ENCODE results near the gene L1TD1.
"Not testable (repeated sequence)": the region's sequence is repeated elsewhere in the genome, so short reads cannot be mapped to it uniquely, and the experiment has no call there.

Gene L1TD1

GRCh38 chr1:62213075-62213914 lies 18.6 kb downstream of the L1TD1 start:
- CTCF ChIA-PET: no interaction called here
- peaks cover 0 to 20% (median 3%) of the 10 kb centered on the region in 5 experiments for H3K9me3 ChIP-seq (ENCODE audit: control extremely low read depth in 1 of 5, control insufficient read depth in 4 of 5, insufficient read depth in 2 of 5, low read depth in 1 of 5, low read length in 4 of 5)
- no peak for DNase-seq
- no peak overlapping the region for H3K27ac ChIP-seq (ENCODE audit: insufficient read depth in 1 of 2, low read depth in 1 of 2, low read length in 2 of 2, poor library complexity in 1 of 2, severe bottlenecking in 2 of 2)
- 98% methylated on average over 4 of the region's 6 CpGs for WGBS (ENCODE audit: insufficient coverage)
- H3K36me3 ChIP-seq (ENCODE audit: control insufficient read depth in 4 of 4, insufficient read depth in 4 of 4, low read length in 3 of 4): no peaks in the 10 kb centered on the region
- POLR2A ChIA-PET: no interaction called here
- H3K4me3 ChIP-seq (ENCODE audit: control insufficient read depth in 1 of 7, extremely low read depth in 1 of 7, insufficient read depth in 4 of 7, low read depth in 2 of 7, low read length in 6 of 7): no peak overlapping the region
- no peaks in the 10 kb centered on the region for H3K4me1 ChIP-seq (ENCODE audit: control extremely low read depth in 1 of 4, control insufficient read depth in 4 of 4, insufficient read depth in 4 of 4, low read length in 3 of 4)
- no peaks in the 10 kb centered on the region for H3K27me3 ChIP-seq (replicated peaks in 2 of 5; ENCODE audit: control insufficient read depth in 4 of 5, insufficient read depth in 5 of 5, low read length in 4 of 5)

GRCh38 chr1:62218604-62219003 lies 24.0 kb downstream of the L1TD1 start:
- CTCF ChIA-PET: no interaction called here
- POLR2A ChIA-PET: no interaction called here
- 82% methylated on average over 1 of the region's 2 CpGs for WGBS (ENCODE audit: insufficient coverage)

GRCh38 chr1:62220456-62220855 lies 25.8 kb downstream of the L1TD1 start:
- H3K27ac ChIP-seq (ENCODE audit: insufficient read depth in 1 of 2, low read depth in 1 of 2, low read length in 2 of 2, poor library complexity in 1 of 2, severe bottlenecking in 2 of 2); CTCF ChIA-PET; H3K4me3 ChIP-seq (ENCODE audit: control insufficient read depth in 1 of 7, extremely low read depth in 1 of 7, insufficient read depth in 4 of 7, low read depth in 2 of 7, low read length in 6 of 7); DNase-seq; POLR2A ChIA-PET; H3K27me3 ChIP-seq (replicated peaks in 2 of 5; ENCODE audit: control insufficient read depth in 4 of 5, insufficient read depth in 5 of 5, low read length in 4 of 5); H3K9me3 ChIP-seq (ENCODE audit: control extremely low read depth in 1 of 5, control insufficient read depth in 4 of 5, insufficient read depth in 2 of 5, low read depth in 1 of 5, low read length in 4 of 5); H3K36me3 ChIP-seq (ENCODE audit: control insufficient read depth in 4 of 4, insufficient read depth in 4 of 4, low read length in 3 of 4); H3K4me1 ChIP-seq (ENCODE audit: control extremely low read depth in 1 of 4, control insufficient read depth in 4 of 4, insufficient read depth in 4 of 4, low read length in 3 of 4): not testable (repeated sequence)
- WGBS (ENCODE audit: insufficient coverage): 100% methylated on average over 4 of the region's 9 CpGs

More at GRCh38 chr1:62218604-62219003, 24.0 kb downstream of the L1TD1 start:
- Histone ChIP-seq H3K36me3 (ENCODE audit: control insufficient read depth in 4 of 4, insufficient read depth in 4 of 4, low read length in 3 of 4) (no peaks in the 10 kb centered on the region), H3K9me3 (ENCODE audit: control extremely low read depth in 1 of 5, control insufficient read depth in 4 of 5, insufficient read depth in 2 of 5, low read depth in 1 of 5, low read length in 4 of 5) (no peaks in the 10 kb centered on the region), H3K27ac (ENCODE audit: insufficient read depth in 1 of 2, low read depth in 1 of 2, low read length in 2 of 2, poor library complexity in 1 of 2, severe bottlenecking in 2 of 2) (no peak overlapping the region), H3K4me1 (ENCODE audit: control extremely low read depth in 1 of 4, control insufficient read depth in 4 of 4, insufficient read depth in 4 of 4, low read length in 3 of 4) (no peaks in the 10 kb centered on the region), H3K27me3 (replicated peaks in 2 of 5; ENCODE audit: control insufficient read depth in 4 of 5, insufficient read depth in 5 of 5, low read length in 4 of 5) (no peaks in the 10 kb centered on the region), H3K4me3 (ENCODE audit: control insufficient read depth in 1 of 7, extremely low read depth in 1 of 7, insufficient read depth in 4 of 7, low read depth in 2 of 7, low read length in 6 of 7) (no peak overlapping the region)
- no peak for DNase-seq

GRCh38 chr1:62221171-62221570 lies 26.5 kb downstream of the L1TD1 start:
- no peak for DNase-seq
- Histone ChIP-seq H3K36me3 (ENCODE audit: control insufficient read depth in 4 of 4, insufficient read depth in 4 of 4, low read length in 3 of 4) (no peaks in the 10 kb centered on the region), H3K27ac (ENCODE audit: insufficient read depth in 1 of 2, low read depth in 1 of 2, low read length in 2 of 2, poor library complexity in 1 of 2, severe bottlenecking in 2 of 2) (no peak overlapping the region), H3K9me3 (ENCODE audit: control extremely low read depth in 1 of 5, control insufficient read depth in 4 of 5, insufficient read depth in 2 of 5, low read depth in 1 of 5, low read length in 4 of 5) (no peaks in the 10 kb centered on the region), H3K4me3 (ENCODE audit: control insufficient read depth in 1 of 7, extremely low read depth in 1 of 7, insufficient read depth in 4 of 7, low read depth in 2 of 7, low read length in 6 of 7) (no peak overlapping the region), H3K4me1 (ENCODE audit: control extremely low read depth in 1 of 4, control insufficient read depth in 4 of 4, insufficient read depth in 4 of 4, low read length in 3 of 4) (no peaks in the 10 kb centered on the region), H3K27me3 (replicated peaks in 2 of 5; ENCODE audit: control insufficient read depth in 4 of 5, insufficient read depth in 5 of 5, low read length in 4 of 5) (no peaks in the 10 kb centered on the region)
- ChIA-PET POLR2A (no interaction called here), CTCF (no interaction called here)
- no CpG with 5 or more reads among the region's 1 CpG for WGBS (ENCODE audit: insufficient coverage)

- 81% methylated on average over 3 of the region's 9 CpGs for WGBS (ENCODE audit: insufficient coverage)
- no peaks in the 10 kb centered on the region for H3K9me3 ChIP-seq (ENCODE audit: control extremely low read depth in 1 of 5, control insufficient read depth in 4 of 5, insufficient read depth in 2 of 5, low read depth in 1 of 5, low read length in 4 of 5)
- H3K27ac ChIP-seq (ENCODE audit: insufficient read depth in 1 of 2, low read depth in 1 of 2, low read length in 2 of 2, poor library complexity in 1 of 2, severe bottlenecking in 2 of 2): no peak overlapping the region
- H3K27me3 ChIP-seq (replicated peaks in 2 of 5; ENCODE audit: control insufficient read depth in 4 of 5, insufficient read depth in 5 of 5, low read length in 4 of 5): no peaks in the 10 kb centered on the region
- no peaks in the 10 kb centered on the region for H3K4me1 ChIP-seq (ENCODE audit: control extremely low read depth in 1 of 4, control insufficient read depth in 4 of 4, insufficient read depth in 4 of 4, low read length in 3 of 4)
- DNase-seq: no peak
- ChIA-PET CTCF (no interaction called here), POLR2A (no interaction called here)
- H3K4me3 ChIP-seq (ENCODE audit: control insufficient read depth in 1 of 7, extremely low read depth in 1 of 7, insufficient read depth in 4 of 7, low read depth in 2 of 7, low read length in 6 of 7): no peak overlapping the region
- no peaks in the 10 kb centered on the region for H3K36me3 ChIP-seq (ENCODE audit: control insufficient read depth in 4 of 4, insufficient read depth in 4 of 4, low read length in 3 of 4)
Observed at GRCh38 chr1:62222321-62222720, 27.7 kb downstream of the L1TD1 start.

GRCh38 chr1:62224182-62224581 lies 29.5 kb downstream of the L1TD1 start:
- DNase-seq: no peak
- ChIA-PET CTCF (no interaction called here), POLR2A (no interaction called here)
- Histone ChIP-seq H3K27me3 (replicated peaks in 2 of 5; ENCODE audit: control insufficient read depth in 4 of 5, insufficient read depth in 5 of 5, low read length in 4 of 5) (no peaks in the 10 kb centered on the region), H3K27ac (ENCODE audit: insufficient read depth in 1 of 2, low read depth in 1 of 2, low read length in 2 of 2, poor library complexity in 1 of 2, severe bottlenecking in 2 of 2) (no peak overlapping the region), H3K4me1 (ENCODE audit: control extremely low read depth in 1 of 4, control insufficient read depth in 4 of 4, insufficient read depth in 4 of 4, low read length in 3 of 4) (no peaks in the 10 kb centered on the region), H3K36me3 (ENCODE audit: control insufficient read depth in 4 of 4, insufficient read depth in 4 of 4, low read length in 3 of 4) (no peaks in the 10 kb centered on the region), H3K4me3 (ENCODE audit: control insufficient read depth in 1 of 7, extremely low read depth in 1 of 7, insufficient read depth in 4 of 7, low read depth in 2 of 7, low read length in 6 of 7) (no peak overlapping the region), H3K9me3 (ENCODE audit: control extremely low read depth in 1 of 5, control insufficient read depth in 4 of 5, insufficient read depth in 2 of 5, low read depth in 1 of 5, low read length in 4 of 5) (no peaks in the 10 kb centered on the region)
- WGBS (ENCODE audit: insufficient coverage): 83% methylated on average over 2 of the region's 3 CpGs

- Histone ChIP-seq H3K4me1 (ENCODE audit: control extremely low read depth in 1 of 4, control insufficient read depth in 4 of 4, insufficient read depth in 4 of 4, low read length in 3 of 4) (no peaks in the 10 kb centered on the region), H3K9me3 (ENCODE audit: control extremely low read depth in 1 of 5, control insufficient read depth in 4 of 5, insufficient read depth in 2 of 5, low read depth in 1 of 5, low read length in 4 of 5) (no peaks in the 10 kb centered on the region), H3K4me3 (ENCODE audit: control insufficient read depth in 1 of 7, extremely low read depth in 1 of 7, insufficient read depth in 4 of 7, low read depth in 2 of 7, low read length in 6 of 7) (no peak overlapping the region), H3K27ac (ENCODE audit: insufficient read depth in 1 of 2, low read depth in 1 of 2, low read length in 2 of 2, poor library complexity in 1 of 2, severe bottlenecking in 2 of 2) (no peak overlapping the region), H3K27me3 (replicated peaks in 2 of 5; ENCODE audit: control insufficient read depth in 4 of 5, insufficient read depth in 5 of 5, low read length in 4 of 5) (no peaks in the 10 kb centered on the region), H3K36me3 (ENCODE audit: control insufficient read depth in 4 of 4, insufficient read depth in 4 of 4, low read length in 3 of 4) (no peaks in the 10 kb centered on the region)
- ChIA-PET POLR2A (no interaction called here), CTCF (no interaction called here)
- DNase-seq: no peak
- WGBS (ENCODE audit: insufficient coverage): 92% methylated on average over 11 of the region's 11 CpGs
Observed at GRCh38 chr1:62227496-62227895, 32.8 kb downstream of the L1TD1 start.
